AG09309 (cell line): Measurements from ENCODE around the gene TRAIP.
"Not testable (repeated sequence)": the region's sequence is repeated elsewhere in the genome, so short reads cannot be mapped to it uniquely, and the experiment has no call there.

Experiments
- DNase-seq: peaks from one replicate; pipeline ENCODE4 v3.0.0-alpha.2; 2010; ENCODE audit warnings: low read depth
- H3K4me3 ChIP-seq: 2 replicates; pipeline ENCODE4 v1.5.1; 2011; ENCODE audit warnings: mild to moderate bottlenecking, low read depth, low read length, moderate library complexity; ENCODE audit not compliant: control insufficient read depth
- CTCF ChIP-seq: IDR thresholded peaks from 2 replicates; pipeline ENCODE4 v1.5.1; 2011; ENCODE audit warnings: mild to moderate bottlenecking, low read depth, low read length, inconsistent platforms; ENCODE audit not compliant: insufficient read depth, control insufficient read depth; ENCODE audit errors: missing control alignments

TRAIP gene, protein sequence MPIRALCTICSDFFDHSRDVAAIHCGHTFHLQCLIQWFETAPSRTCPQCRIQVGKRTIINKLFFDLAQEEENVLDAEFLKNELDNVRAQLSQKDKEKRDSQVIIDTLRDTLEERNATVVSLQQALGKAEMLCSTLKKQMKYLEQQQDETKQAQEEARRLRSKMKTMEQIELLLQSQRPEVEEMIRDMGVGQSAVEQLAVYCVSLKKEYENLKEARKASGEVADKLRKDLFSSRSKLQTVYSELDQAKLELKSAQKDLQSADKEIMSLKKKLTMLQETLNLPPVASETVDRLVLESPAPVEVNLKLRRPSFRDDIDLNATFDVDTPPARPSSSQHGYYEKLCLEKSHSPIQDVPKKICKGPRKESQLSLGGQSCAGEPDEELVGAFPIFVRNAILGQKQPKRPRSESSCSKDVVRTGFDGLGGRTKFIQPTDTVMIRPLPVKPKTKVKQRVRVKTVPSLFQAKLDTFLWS

GRCh38 chr3:49856181-49857005, at the start of gene TRAIP:
Gene TRAIP, minus strand, starts transcription at chr3:49856564. Its CDS starts 111 bp downstream, at chr3:49856453.
- DNase-seq: peak; percentile 55
- H3K4me3 ChIP-seq: peak within 1 kb of the TSS; percentile 87
- TF ChIP-seq CTCF: no peak

GRCh38 chr3:49904448-49904847, 48.1 kb upstream of the TRAIP start:
- not testable (repeated sequence) for DNase-seq, H3K4me3 ChIP-seq

DNA sequence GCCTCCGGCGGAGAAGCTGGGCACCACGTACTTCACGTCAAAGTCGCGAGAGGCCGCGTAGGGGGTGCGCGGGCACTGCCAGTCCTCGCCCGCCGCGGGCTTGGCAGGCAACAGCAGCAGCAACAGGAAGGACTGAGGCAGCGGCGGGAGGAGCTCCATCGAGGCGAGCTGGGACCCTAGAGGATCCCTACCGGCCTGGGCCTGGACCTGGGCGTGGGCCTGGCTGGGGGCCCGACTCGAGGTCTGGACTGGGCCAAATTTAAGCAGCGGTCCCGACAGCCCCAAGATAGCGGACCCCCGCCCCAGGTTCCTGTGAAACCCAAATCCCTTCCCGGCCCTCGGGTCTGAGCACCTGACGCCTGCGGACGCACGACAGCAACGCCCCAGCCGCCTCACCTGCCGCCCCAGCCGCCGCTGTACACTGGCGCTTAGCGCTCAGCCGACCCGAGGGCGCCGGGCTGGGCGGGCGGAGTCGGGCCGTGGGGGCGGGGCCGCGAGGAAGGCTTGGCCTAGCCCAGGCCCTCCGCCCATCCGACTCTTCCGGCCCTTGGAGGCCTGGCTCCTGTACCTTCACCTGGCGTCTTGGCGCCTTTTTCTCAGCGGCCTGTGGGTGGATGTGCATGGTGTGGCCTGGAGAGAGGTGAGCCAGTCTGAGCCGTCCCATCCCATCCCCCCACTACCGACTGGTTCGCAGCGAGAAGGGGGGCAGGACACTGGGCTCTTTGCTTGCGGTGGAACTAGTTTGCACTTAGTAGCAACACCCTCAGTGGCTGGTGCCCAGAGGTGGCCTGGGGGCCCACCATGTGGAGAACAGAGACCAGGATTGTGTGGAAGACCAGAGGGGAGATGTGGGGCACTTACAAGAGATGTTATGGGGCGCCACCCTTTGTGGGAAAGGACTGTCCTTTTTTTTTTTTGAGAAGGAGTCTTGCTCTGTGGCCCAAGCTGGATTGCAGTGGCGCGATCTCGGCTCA, 47.4 kb upstream of the TRAIP start, which contains the start of gene MST1R:
Gene MST1R, minus strand, starts transcription at position 423 of the 974 bp plus-strand sequence. Its CDS starts 264 bp downstream, at position 159.
- no peak for DNase-seq
- H3K4me3 ChIP-seq: no peak within 1 kb of the TSS
- no peak for TF ChIP-seq CTCF

- DNase-seq: no peak
- H3K4me3 ChIP-seq: no peak overlapping the region
- no peak for TF ChIP-seq CTCF
Observed at GRCh38 chr3:49902511-49903345, 46.4 kb upstream of the TRAIP start.

DNA sequence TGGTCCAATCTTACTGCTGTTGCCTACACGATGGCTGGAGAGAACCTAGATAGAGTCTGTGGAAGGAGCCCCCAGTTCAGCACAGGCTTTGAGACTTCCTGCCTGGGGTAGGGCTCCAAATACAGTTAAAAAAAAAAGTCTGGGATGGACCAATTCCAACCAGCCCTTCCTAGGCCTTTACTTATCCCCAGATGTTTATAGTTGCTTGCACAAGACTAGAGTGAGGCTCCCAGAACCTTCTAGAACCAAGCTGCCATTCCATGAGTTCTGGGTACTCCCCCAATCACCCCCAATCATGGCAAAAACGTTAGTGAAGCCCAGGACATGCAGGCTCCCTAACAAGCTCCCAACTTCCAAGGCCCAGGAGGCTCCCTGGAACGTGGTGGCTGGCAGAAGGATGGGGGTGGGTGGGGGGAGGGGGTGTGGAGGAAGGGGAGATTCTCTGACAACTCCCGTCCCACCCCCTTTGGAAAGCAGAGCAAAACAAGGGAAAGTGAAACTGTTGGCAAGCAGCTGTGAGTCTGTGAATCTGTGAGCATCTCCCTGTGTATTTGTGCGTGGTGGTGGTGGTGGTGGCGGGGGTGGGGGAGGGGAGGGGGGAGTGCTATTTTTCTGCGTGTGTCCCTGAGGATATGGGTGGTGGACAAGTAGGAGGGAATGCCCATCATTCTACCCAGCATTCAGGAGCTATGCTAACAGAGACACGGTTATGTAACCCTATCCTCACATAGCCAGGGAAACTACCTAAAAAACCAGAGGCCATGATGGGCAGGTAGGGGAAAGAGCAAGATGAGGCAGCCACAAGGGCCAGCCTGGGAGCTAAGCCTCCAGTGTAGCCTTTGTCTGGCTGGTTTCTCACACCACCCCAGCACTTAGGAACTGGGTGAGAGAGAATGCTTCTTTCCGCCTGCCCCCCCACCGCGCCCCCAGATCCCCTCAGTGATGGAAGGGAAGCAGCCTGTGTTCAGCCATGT, 45.3 kb upstream of the TRAIP start:
- TF ChIP-seq CTCF: no peak
- no peak for DNase-seq
- H3K4me3 ChIP-seq: no peak overlapping the region
